NCI-H2029 treated with DMSO at 0.1 percent for 48 hours (cell line): ENCODE measurements around the gene TRA2A.
A peak's percentile ranks its signal among the peaks of the same experiment; 100 is the strongest.
"Not testable (repeated sequence)": the region's sequence is repeated elsewhere in the genome, so short reads cannot be mapped to it uniquely, and the experiment has no call there.

Source experiments
- DNase-seq: peaks from one replicate; lab custom pipeline; 2025; lab: John Stamatoyannopoulos, UW

The TRA2A gene

DNA sequence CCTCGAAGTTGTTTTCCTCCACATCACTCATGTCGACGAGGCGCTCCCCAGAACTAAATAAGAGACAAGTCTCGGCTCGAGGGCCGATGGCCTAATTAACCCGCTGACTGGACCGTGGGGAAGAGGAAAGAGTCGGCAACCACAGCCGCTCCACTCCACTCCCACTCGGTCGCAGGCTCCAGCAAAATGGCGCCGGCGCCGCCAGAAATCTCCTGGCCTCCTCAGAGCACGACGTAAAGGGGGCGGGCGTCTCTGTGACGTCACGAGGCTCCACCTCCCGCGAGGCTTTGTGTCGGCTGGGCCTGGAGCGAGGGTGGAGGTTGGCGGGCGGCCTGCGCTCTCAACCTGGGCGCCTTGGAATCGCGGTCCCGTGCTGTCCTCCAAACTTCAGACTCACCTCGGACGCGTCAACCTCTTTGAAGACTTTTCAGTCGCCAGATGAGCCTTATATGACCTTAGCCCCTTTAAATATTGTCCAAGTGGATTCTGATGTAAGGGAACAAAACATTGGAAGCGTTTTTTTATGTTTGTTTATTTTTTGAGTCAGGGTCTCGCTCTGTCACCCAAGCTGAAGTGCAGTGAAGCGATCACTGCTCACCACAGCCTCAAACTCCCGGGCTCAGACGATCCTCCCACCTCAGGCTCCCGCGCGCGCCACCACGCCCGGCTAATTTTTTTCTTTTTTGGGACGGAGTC, at the start of gene TRA2A:
TSS of gene TRA2A (minus strand) at position 188 of the 696 bp plus-strand sequence. CDS start at position 31, 157 bp downstream.
- DNase-seq: peak; percentile 68

DNA sequence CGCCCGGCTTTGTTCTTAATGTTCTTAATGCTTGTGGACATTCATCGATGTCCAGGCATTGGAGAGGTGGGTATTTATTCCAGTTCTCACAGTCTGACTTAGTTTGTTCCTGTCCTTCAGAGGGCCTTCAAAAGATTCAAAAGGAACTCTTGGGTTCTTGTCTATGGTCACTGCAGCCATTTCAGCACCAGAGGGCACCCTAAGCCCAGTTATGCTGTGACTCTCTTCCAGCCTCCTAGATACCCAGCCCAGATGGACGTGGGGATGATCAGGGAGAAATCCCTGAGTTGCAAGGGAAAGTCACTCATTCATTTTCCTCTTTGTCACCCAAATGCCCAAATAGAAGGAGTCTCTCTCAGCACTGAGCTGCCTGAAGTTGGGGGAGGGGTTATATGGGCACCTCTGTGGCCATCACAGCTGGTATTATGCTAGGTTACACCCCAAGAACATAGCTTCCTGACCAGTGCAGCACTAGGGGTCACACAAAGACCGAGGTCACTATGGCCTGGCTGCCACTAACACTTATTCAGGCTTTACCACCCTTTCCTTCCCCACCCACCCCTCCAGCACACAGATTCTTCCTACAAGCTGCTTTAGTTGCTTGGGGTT, 38.9 kb upstream of the TRA2A start:
- peak; percentile 47 for DNase-seq

DNA sequence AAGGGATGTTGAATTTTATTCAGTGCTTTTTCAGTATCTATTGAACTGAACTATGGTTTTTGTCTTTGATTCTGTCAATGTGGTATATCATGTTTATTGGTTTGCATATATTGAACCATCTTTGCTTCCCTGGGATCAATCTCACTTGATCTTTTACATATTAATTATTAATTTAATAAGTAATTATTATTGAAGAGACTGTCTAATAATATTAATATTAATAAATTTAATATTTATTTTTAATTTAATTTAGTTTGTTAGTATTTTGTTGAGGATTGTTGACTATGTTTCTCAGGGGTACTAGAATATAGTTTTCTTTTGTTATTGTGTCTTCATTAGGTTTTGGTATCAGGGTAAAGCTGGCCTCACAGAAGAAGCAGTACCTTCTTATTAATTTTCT, 26.5 kb upstream of the TRA2A start:
- DNase-seq: no peak

DNA sequence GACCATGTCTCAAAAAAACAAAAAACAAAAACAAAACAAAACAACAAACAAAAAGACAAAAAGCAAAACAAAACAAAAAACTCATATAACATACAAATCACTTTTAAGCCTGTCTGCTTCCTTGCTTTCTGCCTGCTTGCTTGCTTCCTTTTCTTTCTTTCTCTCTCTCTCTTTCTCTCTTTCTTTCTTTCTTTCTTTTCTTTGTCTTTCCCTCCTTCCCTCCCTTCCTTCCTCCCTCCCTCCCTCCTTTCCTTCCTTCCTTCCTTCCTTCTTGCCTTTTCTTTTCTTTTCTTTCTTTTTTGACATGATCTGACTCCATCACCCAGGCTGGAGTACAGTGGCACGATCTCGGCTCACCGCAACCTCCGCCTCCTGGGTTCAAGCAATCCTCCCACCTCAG, 15.9 kb upstream of the TRA2A start:
- no peak for DNase-seq

DNA sequence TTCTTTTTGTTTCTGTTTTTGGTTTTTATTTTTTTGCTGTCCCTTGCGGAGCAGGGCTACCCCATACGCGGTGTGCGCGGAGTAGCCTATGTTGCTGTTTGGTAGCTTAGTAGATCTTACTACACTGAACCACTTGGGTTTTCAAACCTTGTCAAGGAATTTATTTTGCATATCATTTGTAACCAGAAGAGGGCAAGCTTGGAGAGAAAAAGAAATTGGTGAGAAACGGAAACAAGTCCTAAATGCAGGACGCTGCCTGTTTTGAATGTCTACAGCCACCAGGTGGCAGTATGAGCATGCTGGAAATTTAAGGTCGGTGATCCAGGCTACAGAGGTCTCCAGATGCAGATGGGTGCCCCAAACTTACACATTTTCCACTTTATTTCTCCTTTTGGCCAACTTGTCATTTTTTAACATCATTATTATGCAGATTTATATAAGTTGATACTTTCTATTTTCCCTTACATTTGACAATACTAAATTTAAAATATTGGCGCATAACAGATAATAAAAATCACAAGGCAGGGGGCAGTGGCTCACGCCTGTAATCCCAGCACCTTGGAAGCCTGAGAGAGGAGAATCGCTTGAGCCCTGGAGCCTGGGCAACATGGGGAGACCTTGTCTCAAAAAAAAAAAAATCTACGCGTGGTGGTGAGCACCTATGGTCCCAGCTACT, 15.3 kb upstream of the TRA2A start:
- DNase-seq: peak; percentile 45

DNA sequence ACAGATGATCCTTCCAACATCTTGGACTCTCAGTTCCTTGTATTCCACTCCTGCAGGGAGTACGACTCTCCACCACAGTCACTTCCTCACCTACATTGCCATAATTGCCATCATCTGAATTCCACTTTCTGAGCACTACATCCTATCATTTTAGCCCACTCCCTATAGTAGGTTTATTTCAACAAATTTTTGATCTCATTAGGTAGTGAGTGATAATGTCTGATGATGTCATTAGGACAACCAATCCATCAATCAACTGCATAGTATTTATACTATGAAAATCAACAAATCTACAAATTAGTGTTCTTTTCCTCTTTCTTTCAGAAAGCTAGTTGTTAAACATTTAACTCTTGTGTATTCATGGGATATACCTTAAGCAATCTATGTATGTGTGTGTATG, 13.7 kb upstream of the TRA2A start:
- no peak for DNase-seq

DNA sequence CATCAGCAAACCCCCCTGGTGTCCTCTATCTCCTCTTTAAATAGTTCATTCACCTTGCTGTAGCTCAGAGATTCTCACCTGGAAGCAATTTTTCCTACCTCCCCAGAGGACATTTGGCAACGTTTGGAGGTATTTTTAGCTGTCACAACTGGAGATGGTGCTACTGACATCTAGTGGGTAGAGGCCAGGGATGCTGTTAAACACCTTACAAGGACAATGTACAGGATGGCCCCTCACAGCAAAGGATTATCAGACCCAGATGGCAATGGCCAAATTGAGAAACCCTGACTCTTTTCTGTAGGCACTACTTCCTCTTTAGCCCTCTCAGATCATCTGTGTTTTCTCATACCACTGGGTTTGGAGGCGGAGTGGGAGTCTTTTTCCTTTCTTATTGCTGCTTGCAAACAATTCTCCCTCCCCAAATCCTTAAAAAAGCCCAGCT, 13.2 kb upstream of the TRA2A start:
- DNase-seq: peak; percentile 4

DNA sequence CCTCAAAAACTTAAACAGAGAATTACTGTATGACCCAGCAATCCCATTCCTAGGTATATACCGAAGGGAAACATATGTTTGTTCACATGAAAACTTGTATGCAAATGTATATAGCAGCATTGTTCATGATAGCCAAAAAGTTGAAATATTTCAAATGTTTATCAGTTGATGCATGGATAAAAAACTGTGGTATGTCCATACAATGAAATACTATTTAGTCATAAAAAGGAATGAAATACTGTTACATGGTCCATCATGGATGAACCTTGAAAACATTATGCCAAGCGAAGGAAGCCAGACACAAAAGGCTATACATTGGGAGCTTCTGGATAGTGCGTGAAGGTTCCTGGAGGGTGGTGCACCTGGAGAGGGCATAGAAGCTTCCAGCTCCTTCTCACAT, 11.0 kb upstream of the TRA2A start:
- DNase-seq: no peak

DNA sequence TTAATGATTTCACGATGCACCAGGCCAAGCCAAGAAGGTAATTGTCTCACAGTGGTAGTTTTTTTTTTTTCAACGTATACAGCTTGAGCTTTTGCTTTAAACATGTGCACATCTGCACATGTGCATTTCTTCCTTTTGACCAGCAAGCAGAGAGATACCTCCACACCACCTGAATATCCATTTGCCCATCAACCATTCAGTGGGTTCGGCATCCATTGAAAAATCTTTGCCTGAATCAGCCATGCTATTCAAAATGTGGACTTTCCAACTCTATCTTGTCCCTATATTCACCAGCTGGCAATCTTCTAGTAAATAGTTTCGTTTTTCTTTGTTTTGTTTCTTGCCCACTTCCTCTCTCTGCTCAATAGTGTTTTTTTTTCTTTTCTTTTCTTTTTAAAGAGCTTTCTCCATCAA, 7.7 kb upstream of the TRA2A start:
- DNase-seq: no peak

DNA sequence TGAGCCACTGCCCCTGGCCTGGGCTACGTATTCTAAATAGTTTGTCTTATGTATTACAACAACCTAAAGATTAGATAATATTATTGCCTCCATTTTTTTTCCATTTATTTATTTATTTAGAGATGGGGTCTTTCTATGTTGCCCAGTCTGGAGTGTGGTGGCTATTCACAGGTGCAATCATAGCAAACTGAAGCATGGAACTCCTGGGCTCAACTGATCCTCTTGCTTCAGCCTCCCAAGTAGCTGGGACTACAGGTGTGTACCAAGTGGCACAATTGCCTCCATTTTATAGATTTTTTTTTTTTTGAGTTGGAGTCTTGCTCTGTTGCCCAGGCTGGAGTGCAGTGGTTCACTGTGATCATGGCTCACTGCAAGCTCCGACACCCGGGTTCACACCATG, 6.5 kb upstream of the TRA2A start:
- no peak for DNase-seq

DNA sequence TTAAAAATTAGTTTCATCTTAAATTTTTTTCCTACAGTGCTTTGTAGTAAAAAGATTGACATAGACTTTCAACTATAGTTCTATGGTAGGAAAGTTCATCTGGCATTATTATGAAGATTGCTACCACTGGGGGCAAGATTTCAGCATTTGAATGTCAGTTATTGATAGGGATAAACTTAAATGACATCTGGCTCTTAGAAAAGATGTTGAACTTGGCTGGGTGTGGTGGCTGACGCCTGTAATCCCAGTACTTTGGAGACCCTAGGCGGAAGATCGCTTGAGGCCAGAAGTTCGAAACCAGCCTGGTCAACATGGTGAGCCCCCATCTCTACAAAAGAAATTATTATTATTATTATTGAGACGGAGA, 1.4 kb upstream of the TRA2A start:
- DNase-seq: no peak

DNA sequence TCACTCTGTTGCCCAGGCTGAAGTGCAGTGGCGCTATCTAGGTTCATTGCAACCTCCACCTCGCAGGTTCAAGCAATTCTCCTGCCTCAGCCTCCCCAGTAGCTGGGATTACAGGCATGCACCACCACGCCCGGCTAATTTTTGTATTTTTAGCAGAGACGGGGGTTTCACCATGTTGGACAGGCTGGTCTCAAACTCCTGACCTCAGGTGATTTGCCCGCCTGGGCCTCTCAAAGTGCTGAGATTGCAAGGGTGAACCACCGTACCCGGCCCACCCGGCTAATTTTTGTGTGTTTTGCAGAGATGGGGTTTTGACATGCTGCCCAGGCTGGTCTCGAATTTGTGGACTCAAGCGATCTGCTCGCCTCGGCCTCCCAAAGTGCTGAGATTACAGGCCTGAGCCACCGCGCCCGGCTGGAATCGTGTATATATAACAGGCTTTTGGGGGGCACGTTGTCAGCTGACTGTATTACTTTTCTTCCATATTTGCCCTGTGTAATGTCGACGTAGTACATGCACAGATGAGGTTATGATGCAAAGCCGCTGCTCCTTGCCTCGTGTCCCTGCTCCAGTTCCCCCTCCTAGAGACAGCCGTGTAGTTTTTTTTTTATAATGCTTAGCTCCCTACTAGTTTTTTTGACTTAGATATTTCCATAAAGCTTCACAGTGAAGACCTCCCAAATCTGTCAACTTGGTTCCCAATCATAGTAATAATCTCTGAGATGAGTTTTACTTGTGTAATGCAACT, 883 bp upstream of the TRA2A start:
- no peak for DNase-seq

DNA sequence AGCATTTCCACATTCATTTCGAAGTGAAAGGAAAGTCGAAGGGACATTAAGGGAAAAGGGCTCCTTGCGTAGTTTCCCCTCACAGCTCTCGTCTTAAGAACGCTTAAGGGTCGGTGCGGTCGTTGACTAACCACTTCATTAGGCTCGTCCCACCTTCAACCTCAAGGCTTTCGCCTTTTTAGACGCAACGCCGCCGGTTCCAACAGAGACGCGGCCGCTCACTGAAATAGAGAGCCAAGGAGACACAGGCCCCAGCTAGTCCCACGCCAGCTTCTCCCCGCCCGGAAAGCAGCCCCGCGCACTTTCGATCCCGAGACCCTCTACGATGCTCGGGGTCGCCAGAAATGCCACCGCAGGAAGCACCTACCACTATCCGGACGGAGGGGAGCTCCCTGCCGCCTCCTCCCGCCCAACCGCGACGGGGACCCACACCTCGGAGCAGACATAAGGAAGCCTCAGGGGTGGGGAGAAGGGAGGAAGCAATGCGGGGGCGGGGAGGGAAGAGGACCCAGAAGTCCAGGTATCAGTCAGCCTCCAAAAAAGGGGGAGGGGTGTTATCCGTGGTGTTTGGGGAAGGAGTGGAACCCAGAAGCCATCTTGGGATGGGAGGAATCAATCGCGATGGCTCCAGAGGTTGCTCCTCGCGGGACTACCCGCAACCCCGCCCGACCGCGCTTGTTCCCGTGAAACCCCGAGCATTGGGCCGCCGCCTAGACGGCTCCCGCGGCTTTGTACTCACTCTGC, 559 bp downstream of the TRA2A start:
- peak; percentile 52 for DNase-seq

DNA sequence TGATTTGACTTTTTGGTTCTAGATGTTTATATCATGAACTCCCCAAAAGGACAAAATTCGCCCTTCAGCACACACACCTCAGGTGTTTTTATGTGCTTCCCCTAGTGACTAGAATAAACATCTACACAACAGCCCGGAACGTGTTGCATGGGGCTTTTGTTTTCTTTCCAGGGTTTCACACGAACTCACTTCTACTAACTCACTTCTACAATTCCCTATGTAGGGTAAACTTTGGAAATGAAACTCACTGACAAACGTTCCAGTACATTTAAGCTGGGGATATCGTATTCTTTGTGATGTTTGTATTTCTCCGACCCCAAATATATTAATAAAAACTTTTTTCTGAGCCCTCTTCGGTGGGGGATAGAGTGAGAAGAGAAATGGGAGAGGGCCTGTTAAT, 1.4 kb downstream of the TRA2A start:
- peak; percentile 4 for DNase-seq

DNA sequence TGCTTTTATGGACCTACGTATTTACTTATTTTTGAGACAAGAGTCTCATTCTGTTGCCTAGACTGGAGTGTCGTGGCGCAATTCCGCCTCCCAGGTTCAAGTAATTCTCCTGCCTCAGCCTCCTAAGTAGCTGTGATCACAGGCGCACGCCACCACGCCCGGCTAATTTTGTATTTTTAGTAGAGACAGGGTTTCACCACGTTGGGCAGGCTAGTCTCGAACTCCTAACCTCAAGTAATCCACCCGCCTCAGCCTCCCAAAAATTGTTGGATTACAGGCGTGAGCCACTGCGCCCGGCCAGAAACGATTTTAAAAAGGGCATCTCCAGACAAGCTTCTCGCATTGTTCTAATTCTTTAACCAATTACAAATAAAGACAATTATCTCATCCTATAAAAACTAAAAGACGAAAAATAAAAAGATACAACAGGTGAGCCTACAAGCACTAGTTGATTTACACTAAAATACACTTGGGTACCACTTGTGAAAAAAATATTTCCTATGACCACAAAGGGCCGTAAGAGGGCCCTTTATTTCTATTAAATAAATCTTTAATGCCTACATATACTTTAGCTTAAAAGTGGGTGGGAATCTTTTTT, 2.4 kb downstream of the TRA2A start:
- no peak for DNase-seq

DNA sequence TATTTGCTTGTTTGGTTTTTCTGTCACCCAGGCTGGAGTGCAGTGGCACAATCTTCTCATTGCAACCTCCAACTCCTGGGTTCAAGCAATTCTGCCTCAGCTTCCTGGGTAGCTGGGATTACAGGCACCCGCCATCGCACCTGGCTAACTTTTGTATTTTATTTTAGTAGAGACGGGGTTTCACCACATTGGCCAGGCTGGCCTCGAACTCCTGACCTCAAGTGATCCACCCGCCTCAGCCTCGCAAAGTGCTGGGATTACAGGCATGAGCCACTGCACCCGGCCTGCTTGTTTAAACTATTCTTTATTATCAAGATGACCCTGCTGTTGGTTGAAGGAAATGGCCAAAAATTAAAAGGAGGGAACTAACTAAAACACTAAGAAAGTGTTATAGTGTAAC, 6.2 kb downstream of the TRA2A start:
- not testable (repeated sequence) for DNase-seq

DNA sequence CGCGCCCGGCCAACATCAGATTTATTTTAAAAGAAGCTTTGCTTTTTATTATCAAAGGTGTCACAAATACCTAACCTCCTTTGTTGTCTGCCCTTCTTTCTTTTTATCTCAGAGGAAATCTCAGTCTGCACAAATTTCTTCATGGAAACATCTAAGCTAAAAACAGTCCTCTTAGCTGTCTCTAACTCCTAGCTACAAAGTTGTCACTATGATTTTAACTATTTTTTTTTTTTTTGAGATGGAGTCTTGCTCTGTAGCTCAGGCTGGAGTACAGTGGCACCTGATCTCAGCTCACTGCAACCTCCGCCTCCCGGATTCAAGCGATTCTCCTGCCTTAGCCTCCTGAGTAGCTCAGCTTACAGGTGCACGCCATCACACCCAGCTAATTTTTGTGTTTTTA, 7.3 kb downstream of the TRA2A start:
- DNase-seq: no peak

DNA sequence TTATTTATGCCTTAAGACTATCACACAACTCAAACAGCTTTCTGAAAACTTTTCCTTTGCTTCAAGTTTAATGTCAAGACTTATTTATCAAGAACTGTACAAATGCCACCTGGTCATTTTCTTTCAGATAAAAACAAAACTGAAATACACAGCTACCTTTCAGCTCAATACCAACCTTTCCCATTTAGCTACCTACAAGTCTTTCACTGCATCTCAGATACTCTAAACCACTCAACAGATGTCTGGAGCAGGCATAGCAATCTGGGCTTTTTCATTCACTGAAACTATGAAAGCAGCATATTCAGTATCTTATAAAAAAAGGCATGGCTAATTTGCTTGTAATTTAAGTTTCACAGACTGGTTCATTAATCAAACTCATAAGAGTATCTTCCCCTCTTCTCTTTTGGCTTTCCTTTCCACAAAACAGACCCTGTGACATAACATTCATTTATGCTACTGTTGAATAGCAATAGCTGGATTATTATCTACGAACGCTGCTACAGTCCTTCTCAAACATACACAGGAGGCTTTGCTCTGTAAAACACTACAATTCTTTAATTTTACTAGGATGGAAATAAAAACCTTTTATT, 8.2 kb downstream of the TRA2A start:
- no peak for DNase-seq

DNA sequence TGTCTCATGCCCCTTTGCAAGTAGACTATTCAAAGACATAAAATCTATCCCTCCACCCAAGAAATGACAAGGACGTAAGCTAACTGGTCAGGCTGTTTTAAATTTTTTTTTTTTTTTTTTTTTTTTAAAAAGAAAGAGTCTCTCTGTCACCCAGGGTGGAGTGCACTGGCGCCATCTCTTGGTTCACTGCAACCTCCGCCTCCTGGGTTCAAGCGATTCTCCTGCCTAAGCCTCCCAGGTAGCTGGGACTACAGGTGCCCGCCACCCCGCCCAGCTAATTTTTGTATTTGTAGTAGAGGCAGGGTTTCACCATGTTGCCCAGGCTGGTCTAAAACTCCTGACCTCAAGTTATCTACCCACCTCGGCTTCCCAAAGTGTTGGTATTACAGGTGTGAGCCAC, 11.2 kb downstream of the TRA2A start:
- DNase-seq: no peak

DNA sequence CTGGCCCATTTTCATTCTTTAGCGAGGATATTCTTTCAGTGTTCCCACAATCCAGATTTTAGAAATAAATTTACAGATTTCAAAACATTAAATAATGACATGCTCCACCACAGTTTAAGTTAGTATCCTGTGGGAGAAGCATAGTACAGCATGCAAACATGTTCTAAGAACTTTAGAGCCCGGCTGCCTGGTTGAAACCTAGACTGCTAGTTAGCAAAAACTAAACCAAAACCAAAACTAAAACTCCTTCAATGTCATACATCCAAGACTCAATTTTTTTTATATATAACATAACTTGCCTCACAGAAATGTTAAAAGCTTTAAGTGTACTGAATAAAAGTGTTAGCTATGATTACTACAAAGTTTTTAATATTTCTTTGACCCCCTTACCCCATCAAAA, 17.0 kb downstream of the TRA2A start:
- DNase-seq: no peak

DNA sequence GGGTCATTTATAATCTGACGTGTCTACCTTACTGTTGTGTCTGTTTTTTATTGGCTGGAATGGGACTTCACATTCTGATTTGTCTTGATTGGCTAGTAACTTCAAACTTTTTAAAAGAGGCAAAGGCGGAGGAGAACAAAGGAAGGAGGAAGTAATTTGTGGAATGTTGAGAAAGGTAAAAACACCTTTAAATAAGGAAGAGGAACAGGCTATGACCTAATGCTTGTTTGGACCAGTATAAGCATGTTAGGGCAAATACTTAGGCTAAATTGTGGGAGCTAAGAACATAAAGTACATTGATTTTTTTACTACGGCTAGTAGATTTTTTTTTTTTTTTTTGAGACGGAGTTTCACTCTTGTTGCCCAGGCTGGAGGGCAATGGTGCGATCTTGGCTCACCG, 18.0 kb downstream of the TRA2A start:
- DNase-seq: not testable (repeated sequence)
